Cortex of kidney (tissue), 1 donor: ENCODE measurements around the gene ARPIN.
"Not testable (repeated sequence)": the region's sequence is repeated elsewhere in the genome, so short reads cannot be mapped to it uniquely, and the experiment has no call there.

Experiments used
- DNase-seq: peaks from one replicate; lab custom pipeline; 2025; lab: John Stamatoyannopoulos, UW

ARPIN gene

GRCh38 chr15:89912674-89913396, at the start of gene ARPIN:
TSS of gene ARPIN (minus strand) at chr15:89912952. CDS start at chr15:89912835, 117 bp downstream.
- DNase-seq, result no peak

DNA sequence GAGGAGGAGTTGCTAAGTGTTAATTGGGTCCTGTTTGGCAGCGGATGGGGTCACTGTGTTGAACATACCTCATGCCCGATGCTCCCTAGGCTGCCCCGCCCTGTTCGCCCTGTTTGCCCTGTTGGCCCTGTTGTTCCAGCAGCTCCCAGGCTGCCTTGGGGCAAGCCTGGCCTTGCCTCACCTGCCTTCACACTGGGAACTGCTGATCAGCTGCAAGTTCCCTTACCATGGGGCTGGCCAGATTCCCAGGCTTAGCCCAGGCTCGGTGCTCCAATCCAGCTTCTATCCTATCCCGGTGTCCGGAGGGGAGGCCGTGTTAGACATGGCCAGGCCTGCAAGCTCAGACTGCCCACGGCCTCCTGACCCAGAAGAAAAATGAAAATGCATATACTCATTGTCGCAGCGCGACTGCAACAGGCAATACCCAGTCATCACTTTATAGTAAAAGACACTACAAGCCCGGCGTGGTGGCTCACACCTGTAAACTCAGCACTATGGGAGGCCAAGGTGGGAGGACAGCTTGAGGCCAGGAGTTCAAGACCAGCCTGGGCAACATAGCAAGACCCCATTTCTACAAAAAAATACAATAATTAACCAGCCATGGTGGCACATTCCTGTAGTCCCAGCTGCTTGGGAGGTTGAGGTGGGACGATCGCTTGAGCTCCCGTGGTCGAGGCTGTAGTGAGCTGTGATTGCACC, 45.5 kb upstream of the ARPIN start:
- no peak for DNase-seq

DNA sequence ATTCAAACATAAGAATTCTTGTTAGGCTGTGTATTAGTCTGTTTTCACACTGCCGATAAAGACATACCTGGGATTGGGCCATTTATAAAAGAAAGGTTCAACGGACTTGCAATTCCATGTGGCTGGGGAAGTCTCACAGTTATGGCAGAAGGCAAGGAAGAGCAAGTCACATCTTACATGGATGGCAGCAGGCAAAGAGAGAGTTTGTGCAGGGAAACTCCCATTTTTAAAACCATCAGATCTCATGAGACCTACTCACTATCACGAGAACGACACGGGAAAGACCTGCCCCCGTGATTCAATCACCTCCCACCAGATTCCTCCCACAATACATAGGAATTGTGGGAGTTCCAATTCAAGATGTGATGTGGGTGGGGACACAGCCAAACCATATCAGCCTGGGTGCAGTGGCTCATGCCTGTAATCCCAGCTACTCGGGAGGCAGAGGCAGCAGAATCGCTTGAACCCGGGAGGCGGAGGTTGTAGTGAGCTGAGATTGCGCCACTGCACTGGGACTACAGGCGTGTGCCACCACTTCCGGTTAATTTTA, 42.8 kb upstream of the ARPIN start:
- DNase-seq, result not testable (repeated sequence)

DNA sequence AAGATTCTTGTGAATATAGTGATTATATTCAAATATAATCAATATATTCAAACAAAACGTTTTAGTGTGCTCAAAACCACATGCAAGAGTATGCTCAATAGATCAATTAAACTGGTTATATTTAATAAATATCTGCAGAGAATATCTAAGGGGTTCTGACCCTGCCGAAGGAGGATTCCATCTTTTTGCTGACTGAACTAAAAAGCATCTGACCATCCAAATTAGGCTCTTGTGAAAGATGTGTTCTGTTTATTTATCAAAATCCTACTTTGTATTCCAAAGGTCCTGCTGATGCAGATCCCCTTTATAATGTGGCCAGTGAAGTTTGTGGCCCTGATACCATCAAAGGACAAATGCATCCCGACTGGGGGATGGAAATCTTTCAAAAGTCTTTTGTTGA, 41.8 kb upstream of the ARPIN start:
- DNase-seq, result no peak

GRCh38 chr15:89948796-89949195, 36.0 kb upstream of the ARPIN start:
- no peak for DNase-seq

GRCh38 chr15:89947385-89947784, 34.6 kb upstream of the ARPIN start:
- no peak for DNase-seq

GRCh38 chr15:89946681-89947299, 34.0 kb upstream of the ARPIN start:
- DNase-seq, result no peak

- DNase-seq, result not testable (repeated sequence)
Measured at GRCh38 chr15:89943721-89944120, 31.0 kb upstream of the ARPIN start.

DNA sequence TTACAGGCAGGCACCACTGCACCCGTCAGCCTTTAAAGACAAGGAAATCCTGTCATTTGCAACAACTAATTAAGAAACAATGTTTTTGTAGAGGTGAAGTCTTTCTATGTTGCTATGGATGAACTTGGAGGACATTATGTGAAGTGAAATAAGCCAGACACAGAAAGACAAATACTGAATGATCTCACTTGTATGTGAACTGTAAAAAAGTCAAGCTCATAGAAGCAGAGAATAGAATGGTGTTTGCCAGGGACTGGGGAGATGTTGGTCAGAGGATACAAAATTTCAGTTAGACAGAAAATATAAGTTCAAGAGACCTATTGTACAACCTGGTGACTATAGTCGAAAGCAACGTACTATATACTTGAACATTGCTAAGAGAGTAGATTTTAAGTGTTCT, 27.2 kb upstream of the ARPIN start:
- no peak for DNase-seq

GRCh38 chr15:89939377-89939776, 26.6 kb upstream of the ARPIN start:
- DNase-seq, result not testable (repeated sequence)

- DNase-seq, result no peak
Measured at GRCh38 chr15:89937365-89938350, 24.9 kb upstream of the ARPIN start.

DNA sequence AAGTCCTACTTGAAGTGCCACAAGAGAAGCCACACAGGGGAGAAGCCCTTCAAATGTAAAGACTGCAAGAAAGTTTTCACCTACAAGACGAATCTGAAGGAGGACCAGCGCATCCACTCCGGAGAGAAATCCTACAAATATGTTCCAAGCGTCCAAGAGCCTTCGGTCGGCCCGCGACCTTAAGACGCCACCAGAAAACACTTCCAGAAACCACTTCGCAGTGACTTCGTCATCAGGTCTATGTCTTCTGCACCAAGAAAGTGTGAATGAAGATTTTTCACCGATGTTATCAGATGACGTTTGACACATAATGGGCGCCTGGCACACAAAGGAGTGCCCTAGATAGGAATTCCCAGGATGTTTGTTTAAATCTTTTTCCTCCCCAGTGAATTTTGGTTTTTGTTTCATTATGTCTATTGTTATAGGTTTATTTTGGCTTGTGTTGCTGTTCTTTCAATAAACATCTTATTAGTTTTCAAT, 24.1 kb upstream of the ARPIN start:
- no peak for DNase-seq

- DNase-seq, result no peak
Measured at GRCh38 chr15:89936051-89936785, 23.5 kb upstream of the ARPIN start.

- no peak for DNase-seq
Measured at GRCh38 chr15:89932880-89933279, 20.1 kb upstream of the ARPIN start.

DNA sequence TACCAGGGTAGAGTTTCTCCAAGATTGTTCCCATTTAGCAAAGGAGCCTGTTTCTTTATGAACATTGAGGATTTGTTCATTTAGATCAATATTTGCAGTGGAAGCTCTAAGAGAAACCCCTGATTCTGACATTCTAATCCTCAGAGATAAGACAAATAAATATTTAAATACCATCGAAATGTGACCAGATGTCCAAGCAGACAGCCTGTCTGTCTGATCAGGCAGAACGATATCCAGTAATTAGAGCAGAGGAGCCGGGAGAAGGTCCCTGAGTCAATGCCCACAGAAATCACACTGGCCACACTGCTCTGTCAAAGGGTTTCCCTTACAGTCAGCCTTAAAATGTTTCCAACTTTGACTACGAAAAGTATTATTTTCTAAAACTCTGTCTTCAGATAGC, 15.7 kb upstream of the ARPIN start:
- no peak for DNase-seq

GRCh38 chr15:89926158-89926557, 13.4 kb upstream of the ARPIN start:
- DNase-seq, result no peak

DNA sequence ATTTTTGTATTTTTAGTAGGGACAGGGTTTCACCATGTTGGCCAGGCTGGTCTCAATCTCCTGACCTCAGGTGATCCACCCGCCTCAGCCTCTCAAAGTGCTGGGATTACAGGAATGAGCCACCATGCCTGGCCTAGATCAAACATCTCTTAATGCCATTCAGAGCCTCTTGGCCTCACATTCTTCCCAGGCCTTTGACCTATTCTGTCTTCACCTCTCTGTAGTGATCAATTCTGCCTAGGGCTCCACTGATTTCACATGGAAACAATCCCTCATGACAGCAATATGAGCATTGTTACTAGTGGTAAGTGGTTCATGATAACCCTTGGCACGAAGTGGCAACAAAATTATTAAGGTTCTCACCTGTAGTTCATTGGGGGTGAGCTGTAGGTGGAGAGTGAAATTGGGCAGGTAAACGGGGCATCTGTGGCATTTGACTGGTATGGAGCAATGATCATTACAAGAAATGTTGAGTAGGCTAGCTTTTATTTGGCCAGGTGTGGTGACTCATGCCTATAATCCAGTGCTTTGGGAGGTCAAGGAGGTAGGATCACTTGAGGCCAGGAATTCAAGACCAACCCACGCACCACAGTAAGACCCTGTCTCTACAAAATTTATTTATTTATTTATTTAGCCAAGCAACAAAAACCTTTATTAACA, 4.8 kb upstream of the ARPIN start:
- no peak for DNase-seq

- DNase-seq, result no peak
Measured at GRCh38 chr15:89916660-89917059, 3.9 kb upstream of the ARPIN start.

GRCh38 chr15:89912145-89912673, 543 bp downstream of the ARPIN start:
- DNase-seq, result no peak
